GM23338 (cell line): ENCODE data around the gene ADCY3. TPM values are rescaled to one million over a fixed set of nuclear protein-coding genes. Genes with fewer than 3 reads are reported as not detected.

ENCODE experiments used
- ATAC-seq: fragments of 200-7000 bp; cut with Tn5 transposase; 3 replicates; pipeline ENCODE4 v1.9.1; 2020
- DNase-seq: peaks from one replicate; pipeline ENCODE4 v3.0.0-alpha.2; 2015; ENCODE audit warnings: low spot score
- H2AFZ ChIP-seq: fragments of 200-600 bp; sonication (generic); 2 replicates; pipeline ENCODE4 v1.8.0; 2016; ENCODE audit warnings: antibody characterized with exemption, mild to moderate bottlenecking, moderate library complexity
- H3F3A ChIP-seq: fragments of 200-600 bp; sonication (generic); replicated peaks from 2 replicates; pipeline ENCODE4 v1.8.0; 2017; ENCODE audit warnings: antibody characterized with exemption, mixed run types, low read depth
- H3K27ac ChIP-seq: fragments of 200-600 bp; sonication (generic); 2 replicates; pipeline ENCODE4 v1.6.1; 2016; ENCODE audit warnings: low read depth
- H3K27me3 ChIP-seq: fragments of 200-600 bp; sonication (generic); 2 replicates; pipeline ENCODE4 v1.8.0; 2016; ENCODE audit warnings: mild to moderate bottlenecking, mixed run types, moderate library complexity; ENCODE audit not compliant: insufficient read depth
- H3K36me3 ChIP-seq: fragments of 200-600 bp; sonication (generic); 2 replicates; pipeline ENCODE4 v1.8.0; 2016; ENCODE audit warnings: mild to moderate bottlenecking; ENCODE audit not compliant: insufficient read depth
- H3K4me1 ChIP-seq: fragments of 200-600 bp; sonication (generic); 2 replicates; pipeline ENCODE4 v1.8.0; 2016; ENCODE audit warnings: mild to moderate bottlenecking, moderate library complexity; ENCODE audit not compliant: insufficient read depth
- H3K4me2 ChIP-seq: fragments of 200-600 bp; sonication (generic); 2 replicates; pipeline ENCODE4 v1.7.1; 2017; ENCODE audit warnings: mixed run types
- H3K4me3 ChIP-seq: fragments of 200-600 bp; sonication (generic); 2 replicates; pipeline ENCODE4 v1.6.1; 2016; ENCODE audit warnings: mixed run types
- H3K79me2 ChIP-seq: fragments of 200-600 bp; sonication (generic); replicated peaks from 2 replicates; pipeline ENCODE4 v1.8.0; 2017; ENCODE audit warnings: mild to moderate bottlenecking; ENCODE audit not compliant: insufficient read depth
- H3K9me2 ChIP-seq: fragments of 200-600 bp; sonication (generic); 2 replicates; pipeline ENCODE4 v1.8.0; 2017; ENCODE audit not compliant: insufficient read depth
- H4K20me1 ChIP-seq: fragments of 200-600 bp; sonication (generic); replicated peaks from 2 replicates; pipeline ENCODE4 v1.8.0; 2017; ENCODE audit warnings: mild to moderate bottlenecking; ENCODE audit not compliant: insufficient read depth
- H3K27ac Mint-ChIP-seq: 2 replicates; pipeline ENCODE4 v1.8.0; 2020; ENCODE audit warnings: inconsistent platforms, mild to moderate bottlenecking, moderate library complexity, mixed read lengths
- H3K27me3 Mint-ChIP-seq: 3 replicates; pipeline ENCODE4 v1.8.0; 2022; ENCODE audit warnings: low read depth, mild to moderate bottlenecking, moderate library complexity, mixed read lengths, inconsistent platforms; ENCODE audit not compliant: insufficient read depth, poor library complexity
- H3K36me3 Mint-ChIP-seq: 3 replicates; pipeline ENCODE4 v1.8.0; 2021; ENCODE audit warnings: low read depth, mild to moderate bottlenecking, inconsistent platforms, moderate library complexity, mixed read lengths
- H3K4me1 Mint-ChIP-seq: 3 replicates; pipeline ENCODE4 v1.8.0; 2020; ENCODE audit warnings: mild to moderate bottlenecking, inconsistent platforms, mixed read lengths
- H3K4me3 Mint-ChIP-seq: 3 replicates; pipeline ENCODE4 v1.8.0; 2021; ENCODE audit warnings: moderate library complexity, mild to moderate bottlenecking, inconsistent platforms, mixed read lengths
- H3K9me3 Mint-ChIP-seq: 3 replicates; pipeline ENCODE4 v1.8.0; 2020; ENCODE audit warnings: moderate library complexity, mild to moderate bottlenecking, inconsistent platforms, mixed read lengths
- CREB1 ChIP-seq: fragments of 250-450 bp; sonication (Bioruptor Pico); IDR thresholded peaks from 2 replicates; pipeline ENCODE4 v1.5.0; 2020; ENCODE audit warnings: low read depth, mild to moderate bottlenecking, moderate library complexity
- EZH2phosphoT487 ChIP-seq: fragments of 200-600 bp; sonication (generic); IDR thresholded peaks from one replicate; pipeline ENCODE4 v1.8.1; 2018; ENCODE audit warnings: antibody characterized with exemption; ENCODE audit not compliant: unreplicated experiment
- NANOG ChIP-seq: IDR thresholded peaks from 2 replicates; pipeline ENCODE4 v1.6.1; 2016; ENCODE audit warnings: antibody characterized with exemption, borderline replicate concordance
- POLR2AphosphoS5 ChIP-seq: IDR thresholded peaks from 2 replicates; pipeline ENCODE4 v1.6.1; 2016; ENCODE audit warnings: antibody characterized with exemption, low read depth
- STAT1 ChIP-seq: IDR thresholded peaks from one replicate; pipeline ENCODE4 v1.6.1; 2016; ENCODE audit warnings: antibody characterized with exemption; ENCODE audit not compliant: unreplicated experiment
- ZNF114 ChIP-seq: fragments of 250-450 bp; sonication (Bioruptor Pico); IDR thresholded peaks from 2 replicates; pipeline ENCODE4 v1.5.0; 2020; ENCODE audit warnings: mild to moderate bottlenecking, moderate library complexity
- ZNF331 ChIP-seq: fragments of 250-450 bp; sonication (Bioruptor Pico); IDR thresholded peaks from 2 replicates; pipeline ENCODE4 v1.5.0; 2020; ENCODE audit warnings: low read depth, mild to moderate bottlenecking, moderate library complexity
- polyA plus RNA-seq: library from polyadenylated mRNA; unstranded; fragments of >200 nt; fragmentation: Nextera tagmentation; extraction: Ambion mirVana; gene quantifications from 2 replicates; pipeline ENCODE4 v1.2.1, GENCODE V29; 2016
- total RNA-seq: library from RNA; depleted of rRNA; stranded (reverse); fragments of >200 nt; shearing (Covaris generic); gene quantifications from 2 replicates; pipeline ENCODE4 v1.2.3, GENCODE V29; 2014
- TF ChIP-seq, protein P1 (sequence below): fragments of 250-450 bp; sonication (Bioruptor Pico); IDR thresholded peaks from 2 replicates; pipeline ENCODE4 v1.5.0; 2020; ENCODE audit warnings: mild to moderate bottlenecking, moderate library complexity
- TF ChIP-seq, protein P2 (sequence below), 2 experiments: fragments of 200-600 bp in 1 of 2; sonication (generic) in 1 of 2; conservative IDR thresholded peaks; 2 replicates each; pipeline versions ENCODE4 v1.5.1 to v1.6.1; 2016 to 2017; ENCODE audit warnings: antibody characterized with exemption in 2 of 2, low read depth in 2 of 2, mild to moderate bottlenecking in 2 of 2, moderate library complexity in 1 of 2
- TF ChIP-seq, protein P3 (sequence below): IDR thresholded peaks from one replicate; pipeline ENCODE4 v1.6.1; 2018; ENCODE audit warnings: antibody characterized with exemption; ENCODE audit not compliant: unreplicated experiment
- TF ChIP-seq, protein P4 (sequence below): IDR thresholded peaks from 2 replicates; pipeline ENCODE4 v1.6.1; 2016; ENCODE audit warnings: antibody characterized with exemption

ADCY3 gene
- total and polyA plus RNA-seq, 2 experiments from 2014 or later: 9.7 to 32.4 TPM

DNA sequence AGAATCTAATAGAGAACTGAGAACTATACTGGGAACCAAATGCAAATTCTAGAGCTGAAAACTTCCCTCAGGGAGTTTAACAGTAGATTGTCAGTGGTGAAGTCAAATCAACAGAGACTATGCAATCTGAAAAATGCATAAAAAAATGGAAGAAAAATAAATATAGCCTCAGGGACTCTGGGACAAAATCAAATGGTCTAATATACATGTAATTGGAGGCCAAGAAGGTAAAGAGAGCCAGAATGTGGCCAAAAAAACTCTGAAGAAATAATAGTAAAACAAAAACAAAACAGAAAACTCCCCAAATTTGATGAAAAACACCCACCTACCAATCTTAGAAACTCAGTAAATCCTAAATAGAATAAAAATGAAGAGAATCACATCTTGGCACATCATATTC lies 35.2 kb upstream of the ADCY3 start (continued):
- TF ChIP-seq, protein P1, sequence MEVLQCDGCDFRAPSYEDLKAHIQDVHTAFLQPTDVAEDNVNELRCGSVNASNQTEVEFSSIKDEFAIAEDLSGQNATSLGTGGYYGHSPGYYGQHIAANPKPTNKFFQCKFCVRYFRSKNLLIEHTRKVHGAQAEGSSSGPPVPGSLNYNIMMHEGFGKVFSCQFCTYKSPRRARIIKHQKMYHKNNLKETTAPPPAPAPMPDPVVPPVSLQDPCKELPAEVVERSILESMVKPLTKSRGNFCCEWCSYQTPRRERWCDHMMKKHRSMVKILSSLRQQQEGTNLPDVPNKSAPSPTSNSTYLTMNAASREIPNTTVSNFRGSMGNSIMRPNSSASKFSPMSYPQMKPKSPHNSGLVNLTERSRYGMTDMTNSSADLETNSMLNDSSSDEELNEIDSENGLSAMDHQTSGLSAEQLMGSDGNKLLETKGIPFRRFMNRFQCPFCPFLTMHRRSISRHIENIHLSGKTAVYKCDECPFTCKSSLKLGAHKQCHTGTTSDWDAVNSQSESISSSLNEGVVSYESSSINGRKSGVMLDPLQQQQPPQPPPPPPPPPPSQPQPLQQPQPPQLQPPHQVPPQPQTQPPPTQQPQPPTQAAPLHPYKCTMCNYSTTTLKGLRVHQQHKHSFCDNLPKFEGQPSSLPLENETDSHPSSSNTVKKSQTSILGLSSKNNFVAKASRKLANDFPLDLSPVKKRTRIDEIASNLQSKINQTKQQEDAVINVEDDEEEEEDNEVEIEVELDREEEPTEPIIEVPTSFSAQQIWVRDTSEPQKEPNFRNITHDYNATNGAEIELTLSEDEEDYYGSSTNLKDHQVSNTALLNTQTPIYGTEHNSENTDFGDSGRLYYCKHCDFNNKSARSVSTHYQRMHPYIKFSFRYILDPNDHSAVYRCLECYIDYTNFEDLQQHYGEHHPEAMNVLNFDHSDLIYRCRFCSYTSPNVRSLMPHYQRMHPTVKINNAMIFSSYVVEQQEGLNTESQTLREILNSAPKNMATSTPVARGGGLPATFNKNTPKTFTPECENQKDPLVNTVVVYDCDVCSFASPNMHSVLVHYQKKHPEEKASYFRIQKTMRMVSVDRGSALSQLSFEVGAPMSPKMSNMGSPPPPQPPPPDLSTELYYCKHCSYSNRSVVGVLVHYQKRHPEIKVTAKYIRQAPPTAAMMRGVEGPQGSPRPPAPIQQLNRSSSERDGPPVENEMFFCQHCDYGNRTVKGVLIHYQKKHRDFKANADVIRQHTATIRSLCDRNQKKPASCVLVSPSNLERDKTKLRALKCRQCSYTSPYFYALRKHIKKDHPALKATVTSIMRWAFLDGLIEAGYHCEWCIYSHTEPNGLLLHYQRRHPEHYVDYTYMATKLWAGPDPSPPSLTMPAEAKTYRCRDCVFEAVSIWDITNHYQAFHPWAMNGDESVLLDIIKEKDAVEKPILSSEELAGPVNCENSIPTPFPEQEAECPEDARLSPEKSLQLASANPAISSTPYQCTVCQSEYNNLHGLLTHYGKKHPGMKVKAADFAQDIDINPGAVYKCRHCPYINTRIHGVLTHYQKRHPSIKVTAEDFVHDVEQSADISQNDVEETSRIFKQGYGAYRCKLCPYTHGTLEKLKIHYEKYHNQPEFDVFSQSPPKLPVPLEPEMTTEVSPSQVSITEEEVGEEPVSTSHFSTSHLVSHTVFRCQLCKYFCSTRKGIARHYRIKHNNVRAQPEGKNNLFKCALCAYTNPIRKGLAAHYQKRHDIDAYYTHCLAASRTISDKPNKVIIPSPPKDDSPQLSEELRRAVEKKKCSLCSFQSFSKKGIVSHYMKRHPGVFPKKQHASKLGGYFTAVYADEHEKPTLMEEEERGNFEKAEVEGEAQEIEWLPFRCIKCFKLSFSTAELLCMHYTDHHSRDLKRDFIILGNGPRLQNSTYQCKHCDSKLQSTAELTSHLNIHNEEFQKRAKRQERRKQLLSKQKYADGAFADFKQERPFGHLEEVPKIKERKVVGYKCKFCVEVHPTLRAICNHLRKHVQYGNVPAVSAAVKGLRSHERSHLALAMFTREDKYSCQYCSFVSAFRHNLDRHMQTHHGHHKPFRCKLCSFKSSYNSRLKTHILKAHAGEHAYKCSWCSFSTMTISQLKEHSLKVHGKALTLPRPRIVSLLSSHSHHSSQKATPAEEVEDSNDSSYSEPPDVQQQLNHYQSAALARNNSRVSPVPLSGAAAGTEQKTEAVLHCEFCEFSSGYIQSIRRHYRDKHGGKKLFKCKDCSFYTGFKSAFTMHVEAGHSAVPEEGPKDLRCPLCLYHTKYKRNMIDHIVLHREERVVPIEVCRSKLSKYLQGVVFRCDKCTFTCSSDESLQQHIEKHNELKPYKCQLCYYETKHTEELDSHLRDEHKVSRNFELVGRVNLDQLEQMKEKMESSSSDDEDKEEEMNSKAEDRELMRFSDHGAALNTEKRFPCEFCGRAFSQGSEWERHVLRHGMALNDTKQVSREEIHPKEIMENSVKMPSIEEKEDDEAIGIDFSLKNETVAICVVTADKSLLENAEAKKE (CRISPR knock-in tag): no peak
- TF ChIP-seq POLR2AphosphoS5 (no peak), EZH2phosphoT487 (no peak)

DNA sequence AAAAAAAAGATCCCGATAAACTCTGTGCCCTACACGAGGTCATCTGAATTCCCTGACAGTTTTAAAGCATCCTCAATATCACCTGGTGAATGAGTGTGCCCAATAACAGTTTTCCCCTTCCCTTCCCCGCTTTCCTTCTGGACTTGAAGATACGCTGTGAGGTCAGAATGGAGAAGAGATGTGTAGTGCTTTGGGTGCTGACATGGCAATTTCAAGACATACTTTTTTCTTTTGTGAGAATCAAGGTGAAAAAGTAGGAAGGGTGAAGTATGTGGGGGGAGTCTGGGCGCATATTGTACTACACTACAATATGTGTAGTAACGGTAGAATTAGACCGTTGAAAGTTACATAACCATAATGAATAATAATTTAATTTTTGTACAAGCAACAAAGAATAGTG lies 30.1 kb upstream of the ADCY3 start:
- H3K36me3 Mint-ChIP-seq: peaks cover 23% of the 10 kb centered on the region
- Histone ChIP-seq H3K4me1 (no peaks in the 10 kb centered on the region), H2AFZ (no peak overlapping the region), H3K27ac (no peak overlapping the region), H3F3A (no peaks in the 10 kb centered on the region), H3K36me3 (peaks cover under 1% of the 10 kb centered on the region; the same call in 1 of the 2 replicates), H3K4me2 (no peak overlapping the region), H3K79me2 (no peaks in the 10 kb centered on the region), H3K27me3 (no peaks in the 10 kb centered on the region), H4K20me1 (no peaks in the 10 kb centered on the region), H3K9me2 (no peaks in the 10 kb centered on the region), H3K4me3 (no peak overlapping the region)
- H3K9me3 Mint-ChIP-seq: no peaks in the 10 kb centered on the region; the same call in 1 of the 3 replicates
- DNase-seq (no peak), ATAC-seq (no peak)
- no peak overlapping the region for H3K27ac Mint-ChIP-seq
- H3K4me1 Mint-ChIP-seq: no peaks in the 10 kb centered on the region
- no peaks in the 10 kb centered on the region for H3K27me3 Mint-ChIP-seq
- no peak overlapping the region for H3K4me3 Mint-ChIP-seq
- no peak for TF ChIP-seq CREB1 (CRISPR knock-in tag)
- TF ChIP-seq, protein P2, sequence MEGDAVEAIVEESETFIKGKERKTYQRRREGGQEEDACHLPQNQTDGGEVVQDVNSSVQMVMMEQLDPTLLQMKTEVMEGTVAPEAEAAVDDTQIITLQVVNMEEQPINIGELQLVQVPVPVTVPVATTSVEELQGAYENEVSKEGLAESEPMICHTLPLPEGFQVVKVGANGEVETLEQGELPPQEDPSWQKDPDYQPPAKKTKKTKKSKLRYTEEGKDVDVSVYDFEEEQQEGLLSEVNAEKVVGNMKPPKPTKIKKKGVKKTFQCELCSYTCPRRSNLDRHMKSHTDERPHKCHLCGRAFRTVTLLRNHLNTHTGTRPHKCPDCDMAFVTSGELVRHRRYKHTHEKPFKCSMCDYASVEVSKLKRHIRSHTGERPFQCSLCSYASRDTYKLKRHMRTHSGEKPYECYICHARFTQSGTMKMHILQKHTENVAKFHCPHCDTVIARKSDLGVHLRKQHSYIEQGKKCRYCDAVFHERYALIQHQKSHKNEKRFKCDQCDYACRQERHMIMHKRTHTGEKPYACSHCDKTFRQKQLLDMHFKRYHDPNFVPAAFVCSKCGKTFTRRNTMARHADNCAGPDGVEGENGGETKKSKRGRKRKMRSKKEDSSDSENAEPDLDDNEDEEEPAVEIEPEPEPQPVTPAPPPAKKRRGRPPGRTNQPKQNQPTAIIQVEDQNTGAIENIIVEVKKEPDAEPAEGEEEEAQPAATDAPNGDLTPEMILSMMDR (conservative IDR thresholded peaks at IDR 0.05; ENCODE audit: low read depth in 2 of 2): no peak
- no peak for TF ChIP-seq ZNF114 (CRISPR knock-in tag)
- TF ChIP-seq, protein P3, sequence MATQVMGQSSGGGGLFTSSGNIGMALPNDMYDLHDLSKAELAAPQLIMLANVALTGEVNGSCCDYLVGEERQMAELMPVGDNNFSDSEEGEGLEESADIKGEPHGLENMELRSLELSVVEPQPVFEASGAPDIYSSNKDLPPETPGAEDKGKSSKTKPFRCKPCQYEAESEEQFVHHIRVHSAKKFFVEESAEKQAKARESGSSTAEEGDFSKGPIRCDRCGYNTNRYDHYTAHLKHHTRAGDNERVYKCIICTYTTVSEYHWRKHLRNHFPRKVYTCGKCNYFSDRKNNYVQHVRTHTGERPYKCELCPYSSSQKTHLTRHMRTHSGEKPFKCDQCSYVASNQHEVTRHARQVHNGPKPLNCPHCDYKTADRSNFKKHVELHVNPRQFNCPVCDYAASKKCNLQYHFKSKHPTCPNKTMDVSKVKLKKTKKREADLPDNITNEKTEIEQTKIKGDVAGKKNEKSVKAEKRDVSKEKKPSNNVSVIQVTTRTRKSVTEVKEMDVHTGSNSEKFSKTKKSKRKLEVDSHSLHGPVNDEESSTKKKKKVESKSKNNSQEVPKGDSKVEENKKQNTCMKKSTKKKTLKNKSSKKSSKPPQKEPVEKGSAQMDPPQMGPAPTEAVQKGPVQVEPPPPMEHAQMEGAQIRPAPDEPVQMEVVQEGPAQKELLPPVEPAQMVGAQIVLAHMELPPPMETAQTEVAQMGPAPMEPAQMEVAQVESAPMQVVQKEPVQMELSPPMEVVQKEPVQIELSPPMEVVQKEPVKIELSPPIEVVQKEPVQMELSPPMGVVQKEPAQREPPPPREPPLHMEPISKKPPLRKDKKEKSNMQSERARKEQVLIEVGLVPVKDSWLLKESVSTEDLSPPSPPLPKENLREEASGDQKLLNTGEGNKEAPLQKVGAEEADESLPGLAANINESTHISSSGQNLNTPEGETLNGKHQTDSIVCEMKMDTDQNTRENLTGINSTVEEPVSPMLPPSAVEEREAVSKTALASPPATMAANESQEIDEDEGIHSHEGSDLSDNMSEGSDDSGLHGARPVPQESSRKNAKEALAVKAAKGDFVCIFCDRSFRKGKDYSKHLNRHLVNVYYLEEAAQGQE: no peak
- TF ChIP-seq STAT1: no peak
- TF ChIP-seq, protein P4, sequence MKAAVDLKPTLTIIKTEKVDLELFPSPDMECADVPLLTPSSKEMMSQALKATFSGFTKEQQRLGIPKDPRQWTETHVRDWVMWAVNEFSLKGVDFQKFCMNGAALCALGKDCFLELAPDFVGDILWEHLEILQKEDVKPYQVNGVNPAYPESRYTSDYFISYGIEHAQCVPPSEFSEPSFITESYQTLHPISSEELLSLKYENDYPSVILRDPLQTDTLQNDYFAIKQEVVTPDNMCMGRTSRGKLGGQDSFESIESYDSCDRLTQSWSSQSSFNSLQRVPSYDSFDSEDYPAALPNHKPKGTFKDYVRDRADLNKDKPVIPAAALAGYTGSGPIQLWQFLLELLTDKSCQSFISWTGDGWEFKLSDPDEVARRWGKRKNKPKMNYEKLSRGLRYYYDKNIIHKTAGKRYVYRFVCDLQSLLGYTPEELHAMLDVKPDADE: no peak
- TF ChIP-seq POLR2AphosphoS5: no peak
- no peak for TF ChIP-seq ZNF331 (CRISPR knock-in tag)
- TF ChIP-seq EZH2phosphoT487: no peak
- TF ChIP-seq NANOG: no peak
